ENCODE measurements around the gene POLR3E. TPM values are rescaled to one million over a fixed set of nuclear protein-coding genes. Genes with fewer than 3 reads are reported as not detected.

Gene POLR3E
- total RNA-seq, 1 experiment from 2014 or later: 73.5 TPM

- DNase-seq (ENCODE audit: low spot score): no peak
- Mint-ChIP-seq H3K27me3 (ENCODE audit: low read depth) (no peaks in the 10 kb centered on the region), H3K36me3 (peaks cover 27% of the 10 kb centered on the region), H3K4me3 (no peak overlapping the region), H3K9me3 (no peaks in the 10 kb centered on the region), H3K4me1 (no peaks in the 10 kb centered on the region), H3K27ac (peak overlapping the region; percentile 33; the same call in 1 of the 2 replicates)
- CTCF ChIA-PET: interaction anchor here (0.9 kb wide), 1 partner anchor 53 kb away, joined by 3 read pairs; no protein-coding TSS in a partner anchor
- no peak for TF ChIP-seq ZNF317 (CRISPR knock-in tag; IDR thresholded peaks at IDR 0.05; ENCODE audit: borderline replicate concordance, low read depth)
- no peak for TF ChIP-seq ZNF396 (CRISPR knock-in tag; IDR thresholded peaks at IDR 0.05; ENCODE audit: borderline replicate concordance)
- TF ChIP-seq GTF2I (CRISPR knock-in tag; conservative IDR thresholded peaks at IDR 0.05): no peak
- no peak for TF ChIP-seq ZNF232 (CRISPR knock-in tag; IDR thresholded peaks at IDR 0.05)
- no peak for TF ChIP-seq FOXP1 (CRISPR knock-in tag; IDR thresholded peaks at IDR 0.05; ENCODE audit: borderline replicate concordance)
- TF ChIP-seq ATF1 (CRISPR knock-in tag; IDR thresholded peaks at IDR 0.05): no peak
- TF ChIP-seq NR2C2 (CRISPR knock-in tag; IDR thresholded peaks at IDR 0.05): no peak
- no peak for TF ChIP-seq ZNF671 (CRISPR knock-in tag; IDR thresholded peaks at IDR 0.05)
- no peak for TF ChIP-seq ELF4 (CRISPR knock-in tag; IDR thresholded peaks at IDR 0.05; ENCODE audit: low read depth)
- no peak for TF ChIP-seq HMGA2 (CRISPR knock-in tag; IDR thresholded peaks at IDR 0.05)
- no peak for TF ChIP-seq ATF2 (CRISPR knock-in tag; IDR thresholded peaks at IDR 0.05; ENCODE audit: borderline replicate concordance, low read depth)
- POLR2A ChIA-PET: interaction anchor here (1.5 kb wide), 1 partner anchor 16 kb away, joined by 3 read pairs; no protein-coding TSS in a partner anchor
- ATAC-seq: no peak
Observed at GRCh38 chr16:22267764-22268163, 29.4 kb upstream of the POLR3E start.

GRCh38 chr16:22270525-22270924, 26.7 kb upstream of the POLR3E start:
- ATAC-seq: no peak
- H3K36me3 Mint-ChIP-seq: peaks cover 36% of the 10 kb centered on the region
- no peak overlapping the region for H3K4me3 Mint-ChIP-seq
- H3K9me3 Mint-ChIP-seq: no peaks in the 10 kb centered on the region
- no peak overlapping the region for H3K27ac Mint-ChIP-seq
- no peak for DNase-seq (ENCODE audit: low spot score)
- no peak for TF ChIP-seq ZNF532 (CRISPR knock-in tag; IDR thresholded peaks at IDR 0.05; ENCODE audit: borderline replicate concordance)
- TF ChIP-seq CDX4 (CRISPR knock-in tag; IDR thresholded peaks at IDR 0.05; ENCODE audit: borderline replicate concordance): no peak
- TF ChIP-seq OVOL2 (CRISPR knock-in tag; IDR thresholded peaks at IDR 0.05; ENCODE audit: borderline replicate concordance): no peak
- no peak for TF ChIP-seq TEAD1 (CRISPR knock-in tag; IDR thresholded peaks at IDR 0.05)
- TF ChIP-seq MYBL2 (CRISPR knock-in tag; IDR thresholded peaks at IDR 0.05): no peak
- TF ChIP-seq RELA (CRISPR knock-in tag; IDR thresholded peaks at IDR 0.05; ENCODE audit: borderline replicate concordance): no peak
- TF ChIP-seq ZNF317 (CRISPR knock-in tag; IDR thresholded peaks at IDR 0.05; ENCODE audit: borderline replicate concordance, low read depth): no peak
- TF ChIP-seq NR1H2 (CRISPR knock-in tag; IDR thresholded peaks at IDR 0.05): no peak
- TF ChIP-seq MLX (CRISPR knock-in tag; IDR thresholded peaks at IDR 0.05): no peak
- TF ChIP-seq ATF3 (CRISPR knock-in tag; conservative IDR thresholded peaks at IDR 0.05): no peak
- TF ChIP-seq TEAD4 (CRISPR knock-in tag; IDR thresholded peaks at IDR 0.05): no peak
- no peak for TF ChIP-seq SP1 (CRISPR knock-in tag; conservative IDR thresholded peaks at IDR 0.05)
- TF ChIP-seq NFYB (CRISPR knock-in tag; conservative IDR thresholded peaks at IDR 0.05; ENCODE audit: low read depth): no peak
- H3K27me3 Mint-ChIP-seq (ENCODE audit: low read depth): no peaks in the 10 kb centered on the region
- ChIA-PET CTCF (interaction anchor here (1.2 kb wide), 1 partner anchor 30 kb away, joined by 3 read pairs; no protein-coding TSS in a partner anchor), POLR2A (interaction anchor here (0.7 kb wide), 1 partner anchor 87 kb away, joined by 4 read pairs; no protein-coding TSS in a partner anchor)
- H3K4me1 Mint-ChIP-seq: no peaks in the 10 kb centered on the region

Data from WTC11 (cell line).